Measurements from ENCODE around the gene HDAC7.
A peak's percentile ranks its signal among the peaks of the same experiment; 100 is the strongest.

Gene HDAC7

GRCh38 chr12:47819896-47820630 is at the start of gene HDAC7:
Gene HDAC7 (minus strand): TSS chr12:47819903. CDS start chr12:47819785, 118 bp downstream.
- DNase-seq (ENCODE audit: low read depth in 2 of 2), result peak; percentile 54 to 57

- no peak for DNase-seq (ENCODE audit: low read depth in 2 of 2)
These were observed 48.9 kb upstream of the HDAC7 start for GRCh38 chr12:47868552-47869031.

GRCh38 chr12:47868041-47868440 is 48.3 kb upstream of the HDAC7 start:
- DNase-seq (ENCODE audit: low read depth in 2 of 2), result no peak

- DNase-seq (ENCODE audit: low read depth in 2 of 2), result no peak
These were observed 47.8 kb upstream of the HDAC7 start for GRCh38 chr12:47867495-47867941.

- no peak for DNase-seq (ENCODE audit: low read depth in 2 of 2)
These were observed 45.0 kb upstream of the HDAC7 start for GRCh38 chr12:47864646-47865235.

GRCh38 chr12:47863985-47864384 is 44.3 kb upstream of the HDAC7 start:
- DNase-seq (ENCODE audit: low read depth in 2 of 2), result no peak

GRCh38 chr12:47863467-47863866 is 43.8 kb upstream of the HDAC7 start:
- DNase-seq (ENCODE audit: low read depth in 2 of 2), result no peak

GRCh38 chr12:47862881-47863280 is 43.2 kb upstream of the HDAC7 start:
- no peak for DNase-seq (ENCODE audit: low read depth in 2 of 2)

GRCh38 chr12:47862167-47862750 is 42.6 kb upstream of the HDAC7 start:
- no peak for DNase-seq (ENCODE audit: low read depth in 2 of 2)

GRCh38 chr12:47860873-47861272 is 41.2 kb upstream of the HDAC7 start:
- no peak for DNase-seq (ENCODE audit: low read depth in 2 of 2)

GRCh38 chr12:47860279-47860841 is 40.7 kb upstream of the HDAC7 start:
- no peak for DNase-seq (ENCODE audit: low read depth in 2 of 2)

- DNase-seq (ENCODE audit: low read depth in 2 of 2), result no peak
These were observed 39.0 kb upstream of the HDAC7 start for GRCh38 chr12:47858511-47859266.

- DNase-seq (ENCODE audit: low read depth in 2 of 2), result no peak
These were observed 37.2 kb upstream of the HDAC7 start for GRCh38 chr12:47856721-47857575.

- DNase-seq (ENCODE audit: low read depth in 2 of 2), result no peak
These were observed 36.4 kb upstream of the HDAC7 start for GRCh38 chr12:47856094-47856493.

- no peak for DNase-seq (ENCODE audit: low read depth in 2 of 2)
These were observed 35.8 kb upstream of the HDAC7 start for GRCh38 chr12:47855502-47855901.

- DNase-seq (ENCODE audit: low read depth in 2 of 2), result no peak
These were observed 34.8 kb upstream of the HDAC7 start for GRCh38 chr12:47854531-47854930.

- DNase-seq (ENCODE audit: low read depth in 2 of 2), result no peak
These were observed 32.4 kb upstream of the HDAC7 start for GRCh38 chr12:47852096-47852571.

GRCh38 chr12:47851303-47851952 is 31.7 kb upstream of the HDAC7 start:
- no peak for DNase-seq (ENCODE audit: low read depth in 2 of 2)

GRCh38 chr12:47850153-47851084 is 30.7 kb upstream of the HDAC7 start:
- no peak for DNase-seq (ENCODE audit: low read depth in 2 of 2)

Data from stimulated activated CD4-positive, alpha-beta T cell treated with anti-CD3 and anti-CD28 coated beads, Interleukin-1b, Interleukin-23, amount 100 ng/mL, for 1 hour (primary cell).